GM12874 (cell line): ENCODE results near the gene UBA1.

Experiments
- TF ChIP-seq, protein P1 (sequence below): IDR thresholded peaks from 2 replicates; pipeline ENCODE4 v1.5.1; 2011; ENCODE audit warnings: low read depth, mild to moderate bottlenecking, control low read depth, low read length, moderate library complexity; ENCODE audit not compliant: insufficient read depth

The UBA1 gene

DNA sequence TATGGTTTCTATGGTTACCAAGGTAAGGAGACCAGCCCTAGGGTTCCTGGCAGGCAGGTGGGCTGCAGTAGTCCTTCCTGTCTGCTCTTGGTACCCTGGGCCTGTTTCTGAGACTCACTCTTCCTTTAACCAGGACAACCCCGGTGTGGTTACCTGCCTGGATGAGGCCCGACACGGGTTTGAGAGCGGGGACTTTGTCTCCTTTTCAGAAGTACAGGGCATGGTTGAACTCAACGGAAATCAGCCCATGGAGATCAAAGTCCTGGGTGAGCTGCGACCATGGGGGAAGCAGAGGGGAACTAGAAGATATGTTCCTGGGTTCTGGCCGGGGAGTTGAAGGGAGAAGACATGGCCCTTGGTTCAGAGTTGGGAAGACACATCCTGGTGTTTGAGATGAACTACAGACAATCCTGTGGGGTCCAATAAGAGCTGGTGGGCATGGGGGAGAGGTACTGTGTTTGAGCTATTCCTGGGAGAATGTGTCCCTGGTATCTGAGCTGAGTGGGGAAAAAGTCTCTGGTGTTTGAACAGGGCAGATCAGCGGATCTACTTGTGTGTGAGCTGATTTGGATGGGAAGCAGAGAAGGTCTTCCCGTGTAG, 7.8 kb downstream of the UBA1 start:
- TF ChIP-seq, protein P1, sequence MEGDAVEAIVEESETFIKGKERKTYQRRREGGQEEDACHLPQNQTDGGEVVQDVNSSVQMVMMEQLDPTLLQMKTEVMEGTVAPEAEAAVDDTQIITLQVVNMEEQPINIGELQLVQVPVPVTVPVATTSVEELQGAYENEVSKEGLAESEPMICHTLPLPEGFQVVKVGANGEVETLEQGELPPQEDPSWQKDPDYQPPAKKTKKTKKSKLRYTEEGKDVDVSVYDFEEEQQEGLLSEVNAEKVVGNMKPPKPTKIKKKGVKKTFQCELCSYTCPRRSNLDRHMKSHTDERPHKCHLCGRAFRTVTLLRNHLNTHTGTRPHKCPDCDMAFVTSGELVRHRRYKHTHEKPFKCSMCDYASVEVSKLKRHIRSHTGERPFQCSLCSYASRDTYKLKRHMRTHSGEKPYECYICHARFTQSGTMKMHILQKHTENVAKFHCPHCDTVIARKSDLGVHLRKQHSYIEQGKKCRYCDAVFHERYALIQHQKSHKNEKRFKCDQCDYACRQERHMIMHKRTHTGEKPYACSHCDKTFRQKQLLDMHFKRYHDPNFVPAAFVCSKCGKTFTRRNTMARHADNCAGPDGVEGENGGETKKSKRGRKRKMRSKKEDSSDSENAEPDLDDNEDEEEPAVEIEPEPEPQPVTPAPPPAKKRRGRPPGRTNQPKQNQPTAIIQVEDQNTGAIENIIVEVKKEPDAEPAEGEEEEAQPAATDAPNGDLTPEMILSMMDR, result no peak

DNA sequence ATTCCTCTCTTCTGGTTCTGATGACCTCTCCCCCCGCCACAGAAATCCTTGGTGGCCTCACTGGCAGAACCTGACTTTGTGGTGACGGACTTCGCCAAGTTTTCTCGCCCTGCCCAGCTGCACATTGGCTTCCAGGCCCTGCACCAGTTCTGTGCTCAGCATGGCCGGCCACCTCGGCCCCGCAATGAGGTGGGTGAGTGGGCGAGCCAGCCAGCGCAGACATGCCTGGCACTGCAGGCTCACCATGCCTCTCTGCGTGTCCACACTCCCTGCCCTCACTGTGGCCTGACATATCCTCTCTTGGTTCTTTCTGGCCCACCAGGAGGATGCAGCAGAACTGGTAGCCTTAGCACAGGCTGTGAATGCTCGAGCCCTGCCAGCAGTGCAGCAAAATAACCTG, 8.7 kb downstream of the UBA1 start:
- TF ChIP-seq, protein P1, result no peak

DNA sequence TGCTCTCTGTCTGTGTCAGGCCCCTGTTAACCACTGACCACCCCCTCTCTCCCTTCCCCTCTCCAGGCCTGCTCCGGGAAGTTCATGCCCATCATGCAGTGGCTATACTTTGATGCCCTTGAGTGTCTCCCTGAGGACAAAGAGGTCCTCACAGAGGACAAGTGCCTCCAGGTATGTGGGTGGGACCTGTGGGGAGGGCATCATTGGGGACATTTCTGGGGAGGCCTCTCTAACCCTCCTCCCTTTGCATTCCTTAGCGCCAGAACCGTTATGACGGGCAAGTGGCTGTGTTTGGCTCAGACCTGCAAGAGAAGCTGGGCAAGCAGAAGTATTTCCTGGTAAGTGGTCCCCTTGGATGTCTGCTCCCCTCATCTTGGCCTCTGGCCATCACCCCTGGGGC, 9.2 kb downstream of the UBA1 start:
- TF ChIP-seq, protein P1, result no peak

DNA sequence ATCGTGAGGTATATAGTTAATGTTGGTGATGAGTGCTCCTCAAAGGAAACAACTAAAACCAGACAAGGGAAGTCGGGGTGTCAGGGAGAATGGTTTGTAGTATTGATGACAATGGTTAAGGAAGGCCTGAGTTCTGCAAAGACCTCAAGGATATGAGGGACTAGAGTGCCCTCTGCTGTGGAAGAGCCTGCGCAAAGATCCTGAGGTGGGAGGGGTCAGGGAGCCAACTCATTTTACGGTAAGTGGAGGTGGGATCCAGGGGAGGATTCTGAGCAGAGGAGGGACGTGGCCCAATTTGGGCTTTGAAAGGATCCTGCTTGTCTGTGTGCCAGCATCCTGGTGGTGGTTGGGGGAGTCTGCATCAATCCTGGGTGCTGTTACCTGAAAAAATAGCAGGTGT, 11.3 kb downstream of the UBA1 start:
- TF ChIP-seq, protein P1, result no peak

DNA sequence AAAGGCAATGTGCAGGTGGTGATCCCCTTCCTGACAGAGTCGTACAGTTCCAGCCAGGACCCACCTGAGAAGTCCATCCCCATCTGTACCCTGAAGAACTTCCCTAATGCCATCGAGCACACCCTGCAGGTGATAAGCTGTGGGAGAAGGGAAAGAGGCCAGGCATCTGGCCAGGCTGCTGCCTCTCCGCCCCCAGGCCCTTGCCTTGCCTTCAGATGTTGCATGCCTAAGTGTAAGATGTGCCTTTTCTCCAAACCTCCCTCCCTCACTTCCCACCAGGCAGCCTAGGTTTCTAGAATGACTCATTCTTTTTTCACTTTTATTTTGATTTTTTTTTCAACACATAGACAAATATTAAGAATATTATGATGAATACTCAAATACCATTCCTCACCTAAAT, 12.7 kb downstream of the UBA1 start:
- TF ChIP-seq, protein P1, result no peak

DNA sequence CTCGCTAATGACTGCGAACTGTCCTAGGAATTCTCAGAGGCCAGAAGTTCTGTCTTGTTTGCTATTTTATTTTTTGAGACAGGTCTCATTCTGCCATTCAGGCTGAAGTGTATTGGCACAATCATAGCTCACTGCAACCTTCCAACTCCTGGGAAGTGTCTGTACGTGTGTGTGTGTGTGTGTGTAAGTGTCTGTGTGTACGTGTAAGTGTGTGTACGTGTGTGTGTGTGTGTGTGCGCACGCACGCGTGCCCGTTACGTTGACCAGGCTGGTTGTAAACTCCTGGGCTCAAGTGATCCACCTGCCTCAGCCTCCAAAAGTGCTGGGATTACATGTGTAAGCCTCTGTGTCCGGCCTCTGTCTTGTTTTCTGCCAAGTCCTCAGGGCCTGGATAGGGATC, 14.5 kb downstream of the UBA1 start:
- TF ChIP-seq, protein P1, result no peak

DNA sequence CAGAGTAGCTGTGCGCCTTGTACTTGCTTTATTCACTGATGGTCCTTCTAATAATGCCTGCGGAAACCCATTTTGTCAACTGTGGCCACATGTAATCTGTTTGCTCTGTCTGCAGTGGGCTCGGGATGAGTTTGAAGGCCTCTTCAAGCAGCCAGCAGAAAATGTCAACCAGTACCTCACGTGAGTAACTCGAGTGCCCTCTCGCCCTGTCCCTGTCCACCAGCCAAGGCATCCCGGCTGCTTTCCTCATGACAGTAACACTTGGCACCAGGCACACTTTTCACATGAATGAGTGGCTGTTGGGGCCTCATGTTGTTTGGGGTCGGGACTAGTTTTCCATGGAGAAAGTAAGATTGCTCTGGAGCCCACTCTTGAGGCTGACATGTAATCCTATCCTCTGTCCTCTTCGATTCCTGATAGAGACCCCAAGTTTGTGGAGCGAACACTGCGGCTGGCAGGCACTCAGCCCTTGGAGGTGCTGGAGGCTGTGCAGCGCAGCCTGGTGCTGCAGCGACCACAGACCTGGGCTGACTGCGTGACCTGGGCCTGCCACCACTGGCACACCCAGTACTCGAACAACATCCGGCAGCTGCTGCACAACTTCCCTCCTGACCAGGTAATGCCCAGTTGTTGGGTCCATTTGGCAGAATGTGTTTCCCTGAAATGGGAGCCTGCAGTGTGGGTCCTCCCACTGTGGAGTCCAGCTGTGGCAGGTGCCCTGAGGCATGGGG, 16.0 kb downstream of the UBA1 start:
- TF ChIP-seq, protein P1, result no peak
